ENCODE data around the gene PFDN4. TPM values are rescaled to one million over a fixed set of nuclear protein-coding genes. Genes with fewer than 3 reads are reported as not detected.
A peak's percentile ranks its signal among the peaks of the same experiment; 100 is the strongest.

The PFDN4 gene
- polyA plus RNA-seq, 1 of the 3 experiments (the other 2 are of a cell fraction), result 44.0 TPM

- Histone ChIP-seq H3K9me2 (no peaks in the 10 kb centered on the region), H2AFZ (ENCODE audit: low read depth) (no peak overlapping the region), H3F3A (replicated peaks; ENCODE audit: insufficient read depth) (no peaks in the 10 kb centered on the region), H3K27me3 (ENCODE audit: insufficient read depth) (no peaks in the 10 kb centered on the region), H3K4me3 (ENCODE audit: low read depth in 2 of 2, low read length in 1 of 2) (no peak overlapping the region), H3K36me3 (replicated peaks in 1 of 2; ENCODE audit: control insufficient read depth in 1 of 2, insufficient read depth in 2 of 2, low read length in 1 of 2) (no peaks in the 10 kb centered on the region), H3K79me2 (ENCODE audit: insufficient read depth) (no peaks in the 10 kb centered on the region), H3K4me1 (ENCODE audit: control insufficient read depth in 1 of 2, insufficient read depth in 2 of 2, low read depth in 1 of 2, low read length in 1 of 2) (no peaks in the 10 kb centered on the region; a peak in 1 of 4 replicates), H3K4me2 (no peak overlapping the region), H4K20me1 (ENCODE audit: insufficient read depth) (no peaks in the 10 kb centered on the region), H3K9ac (no peak overlapping the region), H3K27ac (ENCODE audit: low read depth in 2 of 2, low read length in 1 of 2) (no peak overlapping the region), H3K9me3 (no peaks in the 10 kb centered on the region)
- ChIA-PET CTCF (interaction anchor here (1.0 kb wide), 1 partner anchor 38 kb away, joined by 3 read pairs; no protein-coding TSS in a partner anchor), POLR2A (no interaction called here)
- DNase-seq, result no peak
- 88% methylated on average over 4 of the region's 4 CpGs for WGBS (ENCODE audit: low lambda C conversion rate)
- TF ChIP-seq CHD2 (IDR thresholded peaks at IDR 0.05; ENCODE audit: low read length, partially characterized antibody) (no peak), USF1 (IDR thresholded peaks at IDR 0.05; ENCODE audit: borderline replicate concordance, low read depth) (no peak), MXI1 (IDR thresholded peaks at IDR 0.05; ENCODE audit: low read depth, low read length) (no peak), EZH2phosphoT487 (IDR thresholded peaks at IDR 0.05; ENCODE audit: borderline replicate concordance, low read depth) (no peak), FOSL2 (IDR thresholded peaks at IDR 0.05; ENCODE audit: borderline replicate concordance, low read depth) (no peak), RFX5 (IDR thresholded peaks at IDR 0.05; ENCODE audit: low read length) (no peak), ELF1 (IDR thresholded peaks at IDR 0.05) (no peak), TCF12 (IDR thresholded peaks at IDR 0.05) (no peak), TEAD4 (IDR thresholded peaks at IDR 0.05; ENCODE audit: borderline replicate concordance, insufficient read depth) (no peak), RAD21 (IDR thresholded peaks at IDR 0.05; ENCODE audit: low read length) (no peak), NRF1 (IDR thresholded peaks at IDR 0.05; ENCODE audit: low read depth, low read length) (no peak)
These were observed 46.1 kb upstream of the PFDN4 start for GRCh38 chr20:54161821-54162149.

GRCh38 chr20:54162378-54163009, 45.4 kb upstream of the PFDN4 start:
- H3K4me2 ChIP-seq, result no peak overlapping the region
- no peaks in the 10 kb centered on the region for H4K20me1 ChIP-seq (ENCODE audit: insufficient read depth)
- no peaks in the 10 kb centered on the region for H3K9me3 ChIP-seq
- no peaks in the 10 kb centered on the region for H3K36me3 ChIP-seq (replicated peaks in 1 of 2; ENCODE audit: control insufficient read depth in 1 of 2, insufficient read depth in 2 of 2, low read length in 1 of 2)
- no peak for DNase-seq
- H3K27me3 ChIP-seq (ENCODE audit: insufficient read depth), result no peaks in the 10 kb centered on the region
- H3K4me3 ChIP-seq (ENCODE audit: low read depth in 2 of 2, low read length in 1 of 2), result no peak overlapping the region
- ChIA-PET POLR2A (no interaction called here), CTCF (interaction anchor here (0.5 to 1.3 kb wide), 2 partner anchors 66 to 388 kb away, joined by 3 to 6 read pairs; no protein-coding TSS in a partner anchor)
- no peak overlapping the region for H3K9ac ChIP-seq
- no peak overlapping the region for H3K27ac ChIP-seq (ENCODE audit: low read depth in 2 of 2, low read length in 1 of 2)
- H3K79me2 ChIP-seq (ENCODE audit: insufficient read depth), result no peaks in the 10 kb centered on the region
- H2AFZ ChIP-seq (ENCODE audit: low read depth), result peak overlapping the region; percentile 50; the same call in 1 of the 2 replicates
- no peaks in the 10 kb centered on the region for H3F3A ChIP-seq (replicated peaks; ENCODE audit: insufficient read depth)
- WGBS (ENCODE audit: low lambda C conversion rate), result 51% methylated on average over 16 of the region's 16 CpGs
- H3K9me2 ChIP-seq, result no peaks in the 10 kb centered on the region
- TF ChIP-seq YY1 (IDR thresholded peaks at IDR 0.05; ENCODE audit: low read depth) (no peak), FOXM1 (IDR thresholded peaks at IDR 0.05; ENCODE audit: low read depth) (no peak), JUND (IDR thresholded peaks at IDR 0.05) (no peak), ELF1 (IDR thresholded peaks at IDR 0.05) (no peak), RCOR1 (IDR thresholded peaks at IDR 0.05; ENCODE audit: low read length) (no peak), CTCF (IDR thresholded peaks at IDR 0.05) (no peak)
- no peaks in the 10 kb centered on the region; a peak in 1 of 4 replicates for H3K4me1 ChIP-seq (ENCODE audit: control insufficient read depth in 1 of 2, insufficient read depth in 2 of 2, low read depth in 1 of 2, low read length in 1 of 2)
